ENCODE results near the gene GRK4. TPM values are rescaled to one million over a fixed set of nuclear protein-coding genes. Genes with fewer than 3 reads are reported as not detected.

Gene GRK4
- total RNA-seq, 1 donor from 2014 or later: 3.5 TPM

DNA sequence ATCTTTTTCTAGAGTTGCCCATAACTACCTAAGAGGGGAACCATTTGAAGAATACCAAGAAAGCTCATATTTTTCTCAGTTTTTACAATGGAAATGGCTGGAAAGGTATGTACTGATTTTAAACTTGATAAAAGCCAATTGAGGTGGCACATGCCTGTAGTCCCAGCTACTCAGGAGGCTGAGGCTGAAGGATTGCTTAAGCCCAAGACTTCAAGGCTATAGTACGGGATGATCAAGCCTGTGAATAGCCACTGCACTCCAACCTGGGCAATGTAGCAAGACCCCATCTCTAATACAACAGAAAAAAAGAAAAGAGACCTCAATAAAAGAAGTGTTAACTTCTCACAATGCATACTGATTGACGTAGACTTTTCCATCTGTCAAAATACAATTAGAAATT, 44.4 kb downstream of the GRK4 start:
- intact Hi-C loops (cut with micrococcal nuclease): no loop called here

DNA sequence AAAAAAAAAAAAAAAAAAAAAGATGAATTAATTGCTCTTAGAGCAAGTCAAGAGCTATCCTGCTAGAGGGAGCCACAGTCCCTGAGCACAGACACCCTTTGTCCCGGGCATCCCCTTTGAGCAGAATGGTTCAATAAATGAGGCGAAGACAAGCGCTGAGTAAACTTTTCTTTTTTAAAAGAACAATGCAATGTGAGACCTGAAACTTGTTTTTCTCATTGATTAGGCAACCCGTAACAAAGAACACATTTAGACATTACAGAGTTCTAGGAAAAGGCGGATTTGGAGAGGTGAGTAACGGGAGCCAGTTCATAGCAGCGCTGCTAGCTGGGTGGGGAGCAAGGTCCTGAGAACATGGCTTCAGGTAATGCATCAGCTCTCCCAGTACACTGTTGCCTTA, 46.1 kb downstream of the GRK4 start:
- intact Hi-C loops (cut with micrococcal nuclease): no loop called here

DNA sequence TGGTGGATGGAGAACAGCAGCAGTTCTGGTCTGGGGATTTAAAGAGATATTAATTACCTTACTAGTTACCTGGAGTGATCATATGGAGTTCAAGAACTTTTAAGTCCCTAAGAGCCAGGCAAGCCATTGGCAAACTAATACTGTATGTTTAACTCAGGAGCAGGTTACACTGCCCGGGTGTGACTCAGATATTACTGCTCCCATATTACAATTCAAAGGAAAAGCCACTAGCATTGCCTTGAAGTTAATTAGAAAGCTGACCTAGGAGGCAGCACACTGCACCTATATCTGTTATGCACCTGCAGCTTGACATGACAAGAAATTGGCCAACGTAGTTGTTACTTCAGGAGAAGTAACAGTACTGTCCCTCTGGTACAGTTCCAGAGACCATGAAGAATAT, 47.2 kb downstream of the GRK4 start:
- intact Hi-C loops (cut with micrococcal nuclease): no loop called here

DNA sequence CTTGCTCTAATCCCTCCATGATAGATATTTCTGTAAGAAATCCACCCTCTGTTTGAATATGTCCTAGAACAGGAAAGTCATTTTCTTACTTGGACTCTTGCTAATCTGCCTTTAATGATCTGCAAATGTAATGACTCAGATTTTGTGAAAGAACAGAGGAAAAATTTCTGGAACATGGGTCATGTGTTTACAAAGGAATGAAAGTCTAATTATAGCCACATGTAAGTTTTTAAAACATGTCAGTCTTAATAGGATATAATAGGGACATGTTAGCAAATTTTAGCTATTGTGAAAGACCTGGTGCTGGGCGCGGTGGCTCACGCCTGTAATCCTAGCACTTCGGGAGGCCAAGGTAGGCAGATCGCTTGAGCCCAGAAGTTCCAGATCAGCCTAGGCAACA, 47.6 kb downstream of the GRK4 start:
- intact Hi-C loops (cut with micrococcal nuclease): no loop called here

DNA sequence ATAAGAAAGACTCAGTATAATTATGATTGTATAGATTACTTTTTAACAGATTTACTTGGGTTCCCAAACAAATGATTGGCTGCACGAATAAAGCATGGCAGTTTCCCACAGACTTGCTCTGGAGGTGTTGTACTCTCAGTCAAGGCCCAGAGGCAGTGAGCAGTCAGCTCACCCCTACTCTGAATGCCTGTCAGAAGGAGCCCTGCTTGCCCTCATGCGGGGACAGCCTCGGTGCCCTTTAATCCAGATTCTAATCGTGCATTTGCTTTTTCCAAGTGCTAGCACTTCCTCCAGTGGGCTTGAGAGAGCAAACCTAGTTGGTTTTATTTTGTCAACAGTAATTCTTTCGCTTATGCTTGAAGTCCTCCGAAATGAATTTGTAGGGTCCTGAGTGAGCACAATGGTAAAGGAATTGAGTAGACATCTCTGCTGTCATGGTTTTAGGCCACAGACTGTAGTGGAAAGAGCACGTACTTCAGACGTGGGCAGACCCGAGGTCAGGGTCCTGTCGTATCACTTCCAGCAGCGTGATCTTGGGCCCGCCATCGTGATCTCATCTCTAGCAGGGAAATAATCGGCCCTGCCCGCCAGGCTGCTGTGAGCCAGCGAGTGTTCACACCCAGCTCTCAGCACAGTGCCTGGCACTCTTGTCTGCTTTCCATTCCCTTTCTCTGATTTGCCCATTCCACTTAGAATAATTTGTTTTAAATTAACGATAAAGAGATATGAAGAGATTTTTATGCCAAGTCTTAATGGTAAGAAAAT, 48.3 kb downstream of the GRK4 start:
- intact Hi-C loops (cut with micrococcal nuclease): no loop called here

DNA sequence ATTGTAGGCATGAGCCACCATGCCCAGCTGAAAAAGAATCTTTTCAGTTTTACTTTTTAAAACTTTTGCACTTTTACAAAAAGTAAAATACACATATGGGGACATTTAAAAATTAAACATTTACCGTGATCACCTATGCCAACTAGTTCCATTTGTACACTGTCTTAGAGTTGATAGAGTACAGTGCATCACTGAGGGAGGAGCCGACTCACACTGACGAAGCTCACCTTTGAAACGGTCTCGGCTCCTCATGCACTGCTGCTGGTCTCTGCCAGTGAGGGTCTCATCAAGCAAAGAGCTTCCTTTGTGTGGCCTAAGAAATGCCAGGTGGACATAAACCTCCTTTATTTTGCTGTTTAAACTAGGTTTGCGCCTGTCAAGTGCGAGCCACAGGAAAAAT, 50.0 kb downstream of the GRK4 start:
- intact Hi-C loops (cut with micrococcal nuclease): no loop called here

DNA sequence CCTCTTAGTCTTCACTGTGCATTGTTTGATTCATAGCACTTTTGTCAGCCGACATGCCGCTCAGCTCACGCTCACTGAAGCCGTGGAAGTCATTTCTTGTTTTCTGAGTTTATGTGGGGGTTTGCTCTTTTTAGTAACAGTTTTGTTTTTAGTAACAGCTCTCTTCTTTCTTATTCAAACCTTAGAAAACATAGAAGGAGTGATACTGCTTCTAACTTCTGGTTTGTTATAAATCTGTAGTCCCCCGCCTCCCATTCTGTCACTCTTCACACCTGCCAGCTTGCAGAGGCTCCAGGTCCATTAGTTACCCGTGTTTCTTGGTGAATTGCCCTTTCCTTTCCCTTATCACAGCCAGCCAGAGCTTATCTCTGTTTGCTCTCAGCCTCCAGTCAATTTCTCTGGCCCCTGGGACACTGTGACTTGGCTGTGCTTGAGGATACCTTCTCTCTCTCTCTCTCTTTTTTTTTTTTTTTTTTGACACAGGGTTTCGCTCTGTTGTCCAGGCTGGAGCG, 50.5 kb downstream of the GRK4 start:
- intact Hi-C loops (cut with micrococcal nuclease): no loop called here

DNA sequence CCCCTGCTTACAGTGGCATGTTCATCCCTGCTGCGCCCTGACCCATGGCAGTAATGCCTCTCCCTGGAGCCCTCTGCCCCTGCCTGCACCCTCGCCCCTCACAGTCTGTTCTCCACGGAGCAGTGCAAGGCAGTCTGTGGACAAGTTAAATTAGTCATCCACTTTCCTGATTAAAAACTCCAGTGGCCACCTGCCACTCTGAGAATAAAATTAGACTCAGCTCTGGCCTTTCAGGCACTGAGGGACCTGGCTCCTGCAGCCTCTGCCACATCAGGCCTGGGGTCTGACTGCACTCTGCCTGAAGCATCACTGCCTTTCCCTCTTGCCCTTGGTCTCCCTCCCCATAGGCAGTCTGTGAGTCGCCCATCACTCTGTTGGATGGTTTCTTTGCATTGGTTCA, 53.6 kb downstream of the GRK4 start:
- intact Hi-C loops (cut with micrococcal nuclease): no loop called here

DNA sequence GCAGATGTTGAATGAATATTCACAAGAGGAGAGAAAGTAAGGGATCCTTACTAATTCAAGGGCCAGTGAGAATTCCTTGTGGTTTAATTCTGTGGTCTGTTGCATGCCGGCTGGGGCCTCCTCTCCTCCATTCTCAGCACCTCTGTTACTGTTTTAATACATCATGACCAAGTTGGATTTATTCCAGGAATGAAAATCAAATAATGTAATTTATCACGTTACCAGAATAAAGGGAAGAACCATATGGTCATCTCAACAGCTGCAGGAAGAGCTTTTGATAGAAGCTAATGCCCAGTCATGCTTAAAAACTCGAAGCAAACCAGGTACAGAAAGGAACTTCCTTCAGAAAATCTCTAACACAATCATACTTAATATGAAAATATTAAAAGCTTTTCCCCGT, 54.1 kb downstream of the GRK4 start:
- intact Hi-C loops (cut with micrococcal nuclease): no loop called here

DNA sequence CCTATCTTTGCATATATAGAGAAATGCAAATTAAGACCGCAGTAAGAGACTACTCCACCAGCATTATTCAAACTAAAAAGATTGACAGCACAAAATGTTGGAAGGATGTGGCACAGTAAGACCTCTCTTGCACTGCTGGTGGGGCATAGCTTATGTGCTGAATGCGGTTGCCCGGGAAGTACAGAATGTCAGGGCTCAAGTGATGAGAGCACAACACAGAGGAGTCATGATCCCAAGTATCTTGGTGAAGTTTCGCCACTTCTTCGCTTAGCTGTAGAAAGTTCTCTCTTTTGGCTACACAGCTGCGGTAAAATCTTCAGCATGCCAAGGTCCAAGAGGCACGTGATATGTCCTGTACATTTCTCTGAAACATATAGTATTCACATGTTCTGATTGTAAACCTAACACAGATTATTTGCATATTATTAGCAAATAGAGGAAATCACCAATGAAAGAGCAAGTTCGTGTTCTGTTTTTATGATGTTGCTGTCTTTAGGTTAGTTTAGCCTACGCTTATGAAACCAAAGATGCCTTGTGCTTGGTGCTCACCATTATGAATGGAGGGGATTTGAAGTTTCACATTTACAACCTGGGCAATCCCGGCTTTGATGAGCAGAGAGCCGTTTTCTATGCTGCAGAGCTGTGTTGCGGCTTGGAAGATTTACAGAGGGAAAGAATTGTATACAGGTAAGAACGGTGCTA, 55.9 kb downstream of the GRK4 start:
- intact Hi-C loops (cut with micrococcal nuclease): no loop called here

DNA sequence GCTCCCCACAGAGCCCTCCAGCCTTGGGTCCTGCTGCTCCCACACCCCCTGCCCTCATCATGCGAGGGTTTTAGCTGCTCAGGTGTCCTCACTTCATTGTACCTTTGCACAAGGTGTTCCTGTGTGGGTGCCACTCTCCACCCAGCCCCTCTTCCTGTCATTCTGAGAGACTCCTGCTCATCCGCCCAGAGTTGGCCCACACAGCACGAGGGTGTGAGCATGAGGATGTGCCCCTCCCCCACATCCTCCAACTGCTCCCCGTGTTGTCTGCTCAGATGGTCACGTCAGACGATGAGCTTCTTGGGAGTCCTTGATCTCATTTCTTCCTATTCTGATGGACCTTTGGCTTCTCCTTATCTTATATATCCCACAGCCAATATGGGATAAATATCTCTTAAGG, 57.8 kb downstream of the GRK4 start:
- intact Hi-C loops (cut with micrococcal nuclease): no loop called here

DNA sequence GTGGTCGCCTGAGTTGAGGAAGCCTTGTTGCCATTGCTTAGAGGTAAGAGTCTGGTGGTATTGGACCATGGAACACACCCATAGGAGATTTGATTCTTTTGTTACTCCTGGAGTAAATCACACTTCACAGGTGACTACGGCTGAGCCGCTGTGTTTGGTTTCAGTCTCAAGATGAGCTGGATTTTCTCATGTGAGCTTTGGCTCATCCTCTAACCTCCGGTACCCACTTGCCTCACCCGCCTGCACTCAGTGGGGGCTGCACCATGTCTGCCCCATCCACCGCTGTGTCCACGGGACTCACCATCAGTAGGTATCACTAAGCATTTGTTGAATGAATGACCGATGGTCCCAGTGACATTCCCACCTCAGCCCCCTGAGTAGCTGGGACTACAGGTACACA, 58.3 kb downstream of the GRK4 start:
- intact Hi-C loops (cut with micrococcal nuclease): no loop called here

DNA sequence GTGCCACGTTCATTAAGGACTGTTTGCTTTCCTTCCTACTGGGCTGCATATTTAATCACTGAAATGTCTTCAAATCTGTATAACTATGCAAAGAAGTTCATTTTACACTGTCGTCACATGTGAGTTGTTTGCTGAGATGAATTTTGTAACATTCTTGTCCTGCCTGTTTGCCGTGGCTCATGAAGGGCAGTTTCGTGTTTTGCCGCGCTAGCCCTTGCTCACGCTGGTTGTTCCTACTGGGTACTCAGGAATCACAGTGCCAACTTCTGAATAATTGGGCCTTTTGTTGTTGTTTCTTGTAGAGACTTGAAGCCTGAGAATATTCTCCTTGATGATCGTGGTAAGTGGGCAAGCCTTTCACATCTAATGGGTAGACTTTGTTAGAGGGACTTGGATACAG, 58.7 kb downstream of the GRK4 start:
- intact Hi-C loops (cut with micrococcal nuclease): no loop called here

DNA sequence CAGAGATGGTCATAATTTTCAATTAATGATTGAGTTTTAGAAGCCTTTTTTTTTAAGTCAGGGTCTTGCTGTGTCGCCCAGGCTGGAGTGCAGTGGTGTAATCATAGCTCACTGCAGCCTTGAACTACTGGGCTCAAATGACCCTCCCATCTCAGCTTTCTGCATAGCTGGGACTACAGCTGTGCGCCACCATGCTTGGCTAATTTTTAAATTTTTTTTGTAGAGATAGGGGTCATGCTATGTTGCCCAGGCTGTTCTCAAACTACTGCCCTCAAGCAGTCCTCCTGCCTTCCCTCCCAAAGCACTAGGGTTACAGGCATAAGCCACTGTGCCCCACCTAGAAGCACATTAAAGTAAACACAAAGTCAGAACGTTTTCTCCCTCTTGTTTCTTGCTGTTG, 59.3 kb downstream of the GRK4 start:
- intact Hi-C loops (cut with micrococcal nuclease): no loop called here

DNA sequence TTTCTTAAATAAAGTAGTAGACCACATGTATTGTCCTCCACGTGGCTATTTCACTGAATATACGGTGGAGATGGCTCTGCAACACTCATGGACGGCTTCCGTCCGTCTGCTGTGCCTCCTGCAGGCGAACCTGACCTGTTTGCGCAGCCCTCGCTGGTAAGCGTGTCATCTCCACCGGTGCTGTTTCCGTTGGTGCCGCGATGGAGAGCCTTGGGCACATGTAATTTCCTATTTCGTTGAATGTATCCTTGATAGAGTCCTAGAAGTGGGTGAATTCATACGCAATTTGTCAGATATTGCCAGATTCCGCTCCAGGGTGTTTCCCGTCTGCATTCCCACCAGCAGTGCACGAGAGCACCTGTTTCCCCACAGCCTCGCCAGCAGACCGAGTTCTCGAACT, 62.5 kb downstream of the GRK4 start:
- intact Hi-C loops (cut with micrococcal nuclease): no loop called here

DNA sequence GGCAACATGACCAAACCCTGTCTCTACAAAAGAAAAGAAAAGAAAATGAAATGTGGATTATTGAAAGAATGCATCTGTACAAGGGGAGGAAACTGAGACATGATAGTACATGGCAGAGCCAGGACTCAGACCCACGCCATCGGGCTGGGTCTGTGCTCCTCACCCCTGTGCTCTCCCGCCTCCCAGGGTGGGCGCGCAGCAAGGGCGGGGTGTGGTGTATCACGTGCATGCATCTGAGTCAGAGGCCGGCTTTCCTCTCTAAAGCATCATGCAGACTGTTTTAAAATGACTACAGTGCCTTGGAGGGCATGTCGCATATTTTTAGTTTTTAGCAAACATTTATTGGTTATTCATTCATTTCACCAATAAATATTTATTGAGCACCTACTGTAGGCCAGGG, 63.2 kb downstream of the GRK4 start:
- intact Hi-C loops (cut with micrococcal nuclease): no loop called here

DNA sequence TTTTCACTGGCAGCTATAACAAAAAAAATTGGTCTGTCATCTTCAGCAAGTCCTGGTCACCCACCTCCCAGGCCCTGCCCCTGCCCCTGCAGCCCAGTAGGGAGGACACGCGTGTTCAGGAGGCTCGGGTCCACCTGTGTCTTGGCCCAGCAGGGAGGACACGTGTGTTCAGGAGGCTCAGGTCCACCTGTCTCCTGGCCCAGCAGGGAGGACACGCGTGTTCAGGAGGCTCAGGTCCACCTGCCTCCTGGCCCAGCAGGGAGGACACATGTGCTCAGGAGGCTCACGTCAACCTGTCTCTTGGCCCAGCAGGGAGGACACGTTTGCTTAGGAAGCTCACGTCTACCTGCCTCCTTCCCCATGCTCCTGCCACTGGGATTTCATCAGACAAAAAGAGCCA, 66.1 kb downstream of the GRK4 start:
- intact Hi-C loops (cut with micrococcal nuclease): no loop called here

DNA sequence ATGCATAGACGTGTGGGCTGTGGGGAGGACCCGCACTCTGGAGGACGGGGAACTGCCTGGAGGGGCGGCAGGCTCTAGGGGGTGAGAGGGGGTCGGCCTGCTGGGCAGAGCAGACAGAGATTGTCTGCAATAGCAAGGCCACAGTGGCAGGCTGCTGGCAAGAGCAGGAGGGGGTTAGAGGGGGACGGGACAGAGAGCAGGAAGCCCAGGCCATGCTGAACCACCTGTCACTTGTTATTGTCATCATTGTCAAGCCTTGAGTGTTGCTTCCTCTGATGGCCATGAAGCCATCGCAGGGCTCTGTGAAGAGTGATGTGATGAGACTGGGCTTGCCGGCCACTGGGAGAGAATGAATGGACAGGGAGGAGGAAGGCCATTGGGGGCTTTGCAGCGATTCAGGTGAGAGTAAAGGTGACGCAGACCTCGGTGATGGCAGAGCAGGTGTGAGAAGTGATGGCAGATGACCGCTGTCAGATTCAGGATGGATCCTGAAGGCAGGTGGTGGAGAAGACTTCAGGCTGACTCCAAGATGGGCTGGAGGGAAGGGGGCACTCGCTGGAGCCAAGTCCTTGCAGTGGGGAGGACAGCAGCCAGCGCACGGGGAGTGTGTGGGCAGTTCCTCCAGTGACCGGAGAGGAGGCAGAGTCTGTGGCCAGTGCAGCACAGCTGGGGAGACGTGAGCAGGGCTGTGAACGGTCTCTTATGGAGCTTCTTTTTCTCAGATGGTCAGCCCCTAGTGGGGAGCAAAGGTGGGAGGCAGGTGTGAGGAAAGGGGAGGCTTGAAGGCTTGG, 67.4 kb downstream of the GRK4 start:
- intact Hi-C loops (cut with micrococcal nuclease): no loop called here

DNA sequence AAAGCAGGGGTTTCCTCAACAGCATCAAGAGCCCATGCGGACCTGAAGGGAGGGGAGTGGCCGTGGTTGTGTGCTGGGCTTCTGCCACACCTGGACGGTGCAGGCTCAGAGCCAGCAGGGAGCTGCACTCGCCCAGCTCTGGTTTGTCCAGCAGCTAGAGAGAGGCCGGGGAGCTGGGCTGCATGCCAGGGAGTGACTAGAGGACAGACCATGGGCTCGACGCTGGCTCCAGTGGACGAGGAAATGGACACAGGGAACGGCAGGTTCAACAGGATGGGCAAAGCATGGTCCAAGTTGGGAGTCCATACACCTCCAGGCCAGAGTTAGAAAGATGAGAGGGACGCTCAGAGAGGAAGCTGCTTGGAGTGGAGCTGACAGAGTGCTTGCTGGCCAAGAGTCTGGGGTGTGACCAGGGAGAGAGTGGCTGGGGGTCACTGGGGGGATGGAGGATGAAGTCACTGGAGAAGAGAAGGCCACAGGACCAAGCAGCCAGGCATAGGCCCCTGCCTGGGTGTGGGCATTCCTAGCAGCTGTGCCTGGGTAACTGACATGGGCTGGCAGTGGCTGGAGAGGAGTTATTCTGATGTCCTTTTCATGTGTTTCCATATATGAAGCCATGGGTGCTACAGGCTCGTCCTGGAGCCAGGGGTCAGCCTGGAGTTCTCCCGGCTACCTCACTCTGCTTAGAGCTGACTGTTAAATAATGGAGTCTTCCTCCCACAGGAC, 68.1 kb downstream of the GRK4 start:
- intact Hi-C loops (cut with micrococcal nuclease): no loop called here

DNA sequence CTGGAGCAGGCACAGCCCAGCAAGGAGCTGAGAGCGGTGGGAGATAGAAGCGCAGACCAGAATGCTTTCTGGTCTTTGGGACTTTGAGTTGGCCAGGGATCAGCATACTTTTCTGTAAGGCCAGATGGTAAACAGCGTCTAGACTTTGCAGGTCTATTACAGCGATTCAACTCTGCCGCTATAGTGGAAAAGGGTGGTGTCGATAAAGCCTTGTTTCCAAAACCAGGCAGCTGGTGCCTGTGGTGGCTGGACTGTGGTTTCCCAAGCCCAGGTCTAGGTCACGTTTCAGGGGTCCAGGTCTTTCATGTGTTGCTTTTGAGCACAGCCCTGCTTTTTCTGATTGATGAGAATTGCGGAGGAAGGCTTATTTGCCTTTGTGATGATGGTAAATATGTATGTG, 70.9 kb downstream of the GRK4 start:
- intact Hi-C loops (cut with micrococcal nuclease): no loop called here

DNA sequence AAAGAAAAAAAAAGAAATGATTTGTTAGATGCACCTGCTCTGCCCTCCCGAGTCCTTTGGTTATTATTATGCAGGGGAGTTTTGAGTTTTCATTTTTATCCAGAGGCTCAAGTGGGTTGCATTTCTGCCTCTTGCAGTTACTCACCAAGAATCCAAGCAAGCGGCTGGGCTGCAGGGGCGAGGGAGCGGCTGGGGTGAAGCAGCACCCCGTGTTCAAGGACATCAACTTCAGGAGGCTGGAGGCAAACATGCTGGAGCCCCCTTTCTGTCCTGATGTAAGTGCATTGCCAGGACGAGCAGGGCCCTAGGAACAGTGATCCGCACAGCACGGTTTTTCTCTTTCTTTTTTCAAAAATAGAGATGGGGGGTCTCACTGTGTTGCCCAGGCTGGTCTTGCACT, 71.9 kb downstream of the GRK4 start:
- intact Hi-C loops (cut with micrococcal nuclease): no loop called here

Measured in T-helper 2 cell treated with Interferon-gamma antibody and Interleukin-4, amounts not matched to agents 100 ng/mL and 5 ng/mL, for 36 hours (primary cell).